ENCODE data around the gene CDK2AP2.

The CDK2AP2 gene

GRCh38 chr11:67525275-67525976 is 17.5 kb upstream of the CDK2AP2 start:
- H3K27me3 ChIP-seq (ENCODE audit: control insufficient read depth in 5 of 5, insufficient read depth in 4 of 5, low read length in 5 of 5), result peaks cover 7 to 17% (median 12%) of the 10 kb centered on the region in 5 donors
- H3K9ac ChIP-seq (ENCODE audit: low read length in 5 of 5), result no peak overlapping the region
- H3K27ac ChIP-seq (ENCODE audit: low read depth, low read length), result no peak overlapping the region
- no peaks in the 10 kb centered on the region for H3K4me1 ChIP-seq (ENCODE audit: control insufficient read depth in 5 of 5, insufficient read depth in 5 of 5, low read length in 5 of 5)
- H3K4me3 ChIP-seq (ENCODE audit: low read depth in 1 of 5, low read length in 5 of 5), result no peak overlapping the region
- H3K36me3 ChIP-seq (ENCODE audit: control insufficient read depth in 5 of 5, insufficient read depth in 5 of 5, low read length in 5 of 5), result no peaks in the 10 kb centered on the region
- H3K9me3 ChIP-seq (ENCODE audit: control insufficient read depth in 5 of 5, low read length in 5 of 5), result no peaks in the 10 kb centered on the region

DNA sequence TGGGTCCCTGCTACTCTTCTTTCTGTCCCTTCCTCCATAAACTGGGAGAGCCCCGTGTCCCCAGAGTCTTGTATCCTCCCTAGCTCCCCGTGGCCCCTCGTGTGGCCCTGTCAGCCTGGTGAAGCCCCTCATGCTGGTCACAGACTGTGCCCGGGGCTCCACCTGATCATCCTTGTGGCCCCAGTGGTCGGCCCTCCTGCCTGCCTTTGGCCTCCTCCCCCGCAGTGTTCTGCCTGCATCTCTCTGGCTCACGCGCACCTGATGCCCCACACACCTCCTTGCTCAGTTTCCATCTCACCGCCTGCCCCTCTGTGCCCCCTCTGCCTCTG is 16.5 kb upstream of the CDK2AP2 start:
- Histone ChIP-seq H3K9me3 (ENCODE audit: control insufficient read depth in 5 of 5, low read length in 5 of 5) (no peaks in the 10 kb centered on the region), H3K9ac (ENCODE audit: low read length in 5 of 5) (no peak overlapping the region), H3K27ac (ENCODE audit: low read depth, low read length) (no peak overlapping the region), H3K4me3 (ENCODE audit: low read depth in 1 of 5, low read length in 5 of 5) (no peak overlapping the region), H3K27me3 (ENCODE audit: control insufficient read depth in 5 of 5, insufficient read depth in 4 of 5, low read length in 5 of 5) (peaks cover 5 to 17% (median 12%) of the 10 kb centered on the region in 5 donors), H3K4me1 (ENCODE audit: control insufficient read depth in 5 of 5, insufficient read depth in 5 of 5, low read length in 5 of 5) (no peaks in the 10 kb centered on the region), H3K36me3 (ENCODE audit: control insufficient read depth in 5 of 5, insufficient read depth in 5 of 5, low read length in 5 of 5) (no peaks in the 10 kb centered on the region)

DNA sequence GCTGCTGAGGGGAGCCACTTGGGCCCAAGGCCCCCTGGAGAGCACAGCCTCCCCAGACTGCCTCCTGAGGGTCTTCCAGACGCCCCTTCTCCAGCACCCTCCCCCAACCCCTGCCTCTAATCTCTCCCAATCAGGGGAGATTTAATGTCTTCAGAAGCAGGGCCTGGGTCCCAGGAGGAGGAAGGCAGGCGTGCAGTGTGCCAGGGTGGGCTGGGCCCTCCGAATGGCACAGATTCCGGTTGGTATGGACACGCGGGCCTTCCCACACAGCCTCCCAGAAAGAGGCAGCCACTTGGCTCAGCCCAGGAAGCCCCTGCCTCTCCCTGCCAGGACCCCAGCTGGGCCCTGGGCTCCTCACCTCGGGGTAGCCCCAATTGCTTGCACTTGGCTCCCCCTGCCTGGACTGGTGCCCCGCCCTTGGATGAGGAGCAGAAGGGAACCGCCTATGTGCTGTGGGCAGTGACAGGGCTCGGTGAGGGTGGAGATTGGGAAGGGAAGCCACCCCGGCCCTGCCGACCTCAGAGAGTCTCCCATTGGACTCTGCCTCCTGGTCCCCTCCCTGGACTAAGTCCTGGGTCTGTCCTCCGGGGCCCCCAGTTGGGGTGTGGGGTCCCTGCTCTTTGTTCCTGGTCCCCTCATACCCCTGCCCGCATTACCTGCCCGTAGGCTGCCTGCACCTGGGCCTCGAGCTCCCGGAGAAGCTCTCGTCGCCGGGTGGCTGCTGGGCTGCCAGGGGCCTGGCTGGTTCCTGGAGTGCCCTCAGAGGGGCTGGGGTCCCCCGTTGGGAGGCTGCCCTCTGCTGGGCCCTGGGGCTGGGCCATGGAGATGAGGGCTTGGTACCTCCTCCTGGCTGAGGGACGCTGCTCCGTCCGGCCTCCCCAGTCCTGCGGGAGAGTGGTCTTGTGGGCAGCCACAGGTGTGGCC is 15.9 kb upstream of the CDK2AP2 start:
- Histone ChIP-seq H3K27ac (ENCODE audit: low read depth, low read length) (no peak overlapping the region), H3K36me3 (ENCODE audit: control insufficient read depth in 5 of 5, insufficient read depth in 5 of 5, low read length in 5 of 5) (no peaks in the 10 kb centered on the region), H3K9ac (ENCODE audit: low read length in 5 of 5) (no peak overlapping the region), H3K4me3 (ENCODE audit: low read depth in 1 of 5, low read length in 5 of 5) (no peak overlapping the region), H3K27me3 (ENCODE audit: control insufficient read depth in 5 of 5, insufficient read depth in 4 of 5, low read length in 5 of 5) (peaks cover 5 to 19% (median 10%) of the 10 kb centered on the region in 5 donors), H3K9me3 (ENCODE audit: control insufficient read depth in 5 of 5, low read length in 5 of 5) (no peaks in the 10 kb centered on the region), H3K4me1 (ENCODE audit: control insufficient read depth in 5 of 5, insufficient read depth in 5 of 5, low read length in 5 of 5) (no peaks in the 10 kb centered on the region)

GRCh38 chr11:67522844-67523555 is 15.0 kb upstream of the CDK2AP2 start, which contains the start of gene CABP2:
Gene CABP2, minus strand, starts transcription at chr11:67523446. Its CDS starts 120 bp downstream, at chr11:67523326.
- Histone ChIP-seq H3K36me3 (ENCODE audit: control insufficient read depth in 5 of 5, insufficient read depth in 5 of 5, low read length in 5 of 5) (no peaks in the 10 kb centered on the region), H3K27ac (ENCODE audit: low read depth, low read length) (no peak within 1 kb of the TSS), H3K4me1 (ENCODE audit: control insufficient read depth in 5 of 5, insufficient read depth in 5 of 5, low read length in 5 of 5) (no peaks in the 10 kb centered on the region), H3K9ac (ENCODE audit: low read length in 5 of 5) (no peak within 1 kb of the TSS), H3K9me3 (ENCODE audit: control insufficient read depth in 5 of 5, low read length in 5 of 5) (no peaks in the 10 kb centered on the region), H3K27me3 (ENCODE audit: control insufficient read depth in 5 of 5, insufficient read depth in 4 of 5, low read length in 5 of 5) (peaks cover 5 to 26% (median 10%) of the 10 kb centered on the region in 5 donors), H3K4me3 (ENCODE audit: low read depth in 1 of 5, low read length in 5 of 5) (no peak within 1 kb of the TSS)

GRCh38 chr11:67522338-67522737 is 14.4 kb upstream of the CDK2AP2 start:
- Histone ChIP-seq H3K9ac (ENCODE audit: low read length in 5 of 5) (no peak overlapping the region), H3K27ac (ENCODE audit: low read depth, low read length) (no peak overlapping the region), H3K9me3 (ENCODE audit: control insufficient read depth in 5 of 5, low read length in 5 of 5) (no peaks in the 10 kb centered on the region), H3K36me3 (ENCODE audit: control insufficient read depth in 5 of 5, insufficient read depth in 5 of 5, low read length in 5 of 5) (no peaks in the 10 kb centered on the region), H3K4me1 (ENCODE audit: control insufficient read depth in 5 of 5, insufficient read depth in 5 of 5, low read length in 5 of 5) (no peaks in the 10 kb centered on the region), H3K27me3 (ENCODE audit: control insufficient read depth in 5 of 5, insufficient read depth in 4 of 5, low read length in 5 of 5) (peaks cover 5 to 26% (median 10%) of the 10 kb centered on the region in 5 donors), H3K4me3 (ENCODE audit: low read depth in 1 of 5, low read length in 5 of 5) (no peak overlapping the region)

DNA sequence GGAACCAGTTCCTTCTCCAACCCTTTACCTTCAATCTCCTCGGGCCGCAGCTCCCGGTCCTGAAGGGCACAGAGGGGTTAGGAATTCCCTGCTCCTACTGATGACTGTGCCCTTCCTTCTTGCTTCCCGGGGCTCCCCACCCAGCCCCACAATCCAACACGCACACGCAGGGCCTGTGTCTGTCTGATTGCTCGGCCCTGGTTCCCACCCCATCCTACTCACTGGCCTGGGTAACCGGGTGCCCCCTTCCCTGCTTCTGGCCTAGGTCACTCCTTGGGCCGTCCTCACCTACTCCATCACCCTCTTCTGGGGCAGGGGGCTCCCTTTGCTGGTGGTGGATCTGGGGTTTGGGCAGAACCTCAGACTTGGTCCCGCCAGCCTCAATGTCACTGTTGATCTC is 14.0 kb upstream of the CDK2AP2 start:
- Histone ChIP-seq H3K9ac (ENCODE audit: low read length in 5 of 5) (no peak overlapping the region), H3K9me3 (ENCODE audit: control insufficient read depth in 5 of 5, low read length in 5 of 5) (no peaks in the 10 kb centered on the region), H3K4me3 (ENCODE audit: low read depth in 1 of 5, low read length in 5 of 5) (no peak overlapping the region), H3K4me1 (ENCODE audit: control insufficient read depth in 5 of 5, insufficient read depth in 5 of 5, low read length in 5 of 5) (no peaks in the 10 kb centered on the region), H3K36me3 (ENCODE audit: control insufficient read depth in 5 of 5, insufficient read depth in 5 of 5, low read length in 5 of 5) (no peaks in the 10 kb centered on the region), H3K27me3 (ENCODE audit: control insufficient read depth in 5 of 5, insufficient read depth in 4 of 5, low read length in 5 of 5) (peaks cover 5 to 26% (median 10%) of the 10 kb centered on the region in 5 donors), H3K27ac (ENCODE audit: low read depth, low read length) (no peak overlapping the region)

- no peak overlapping the region for H3K9ac ChIP-seq (ENCODE audit: low read length in 5 of 5)
- no peak overlapping the region for H3K4me3 ChIP-seq (ENCODE audit: low read depth in 1 of 5, low read length in 5 of 5)
- H3K27ac ChIP-seq (ENCODE audit: low read depth, low read length), result no peak overlapping the region
- H3K36me3 ChIP-seq (ENCODE audit: control insufficient read depth in 5 of 5, insufficient read depth in 5 of 5, low read length in 5 of 5), result no peaks in the 10 kb centered on the region
- peaks cover 5 to 26% (median 10%) of the 10 kb centered on the region in 5 donors for H3K27me3 ChIP-seq (ENCODE audit: control insufficient read depth in 5 of 5, insufficient read depth in 4 of 5, low read length in 5 of 5)
- no peaks in the 10 kb centered on the region for H3K4me1 ChIP-seq (ENCODE audit: control insufficient read depth in 5 of 5, insufficient read depth in 5 of 5, low read length in 5 of 5)
- H3K9me3 ChIP-seq (ENCODE audit: control insufficient read depth in 5 of 5, low read length in 5 of 5), result no peaks in the 10 kb centered on the region
Measured at GRCh38 chr11:67520856-67521824, 13.2 kb upstream of the CDK2AP2 start.

GRCh38 chr11:67519726-67520125 is 11.8 kb upstream of the CDK2AP2 start:
- Histone ChIP-seq H3K9ac (ENCODE audit: low read length in 5 of 5) (no peak overlapping the region), H3K27me3 (ENCODE audit: control insufficient read depth in 5 of 5, insufficient read depth in 4 of 5, low read length in 5 of 5) (peaks cover 4 to 20% (median 9%) of the 10 kb centered on the region in 5 donors), H3K27ac (ENCODE audit: low read depth, low read length) (no peak overlapping the region), H3K4me3 (ENCODE audit: low read depth in 1 of 5, low read length in 5 of 5) (no peak overlapping the region), H3K36me3 (ENCODE audit: control insufficient read depth in 5 of 5, insufficient read depth in 5 of 5, low read length in 5 of 5) (no peaks in the 10 kb centered on the region), H3K9me3 (ENCODE audit: control insufficient read depth in 5 of 5, low read length in 5 of 5) (no peaks in the 10 kb centered on the region), H3K4me1 (ENCODE audit: control insufficient read depth in 5 of 5, insufficient read depth in 5 of 5, low read length in 5 of 5) (no peaks in the 10 kb centered on the region)

- Histone ChIP-seq H3K4me1 (ENCODE audit: control insufficient read depth in 5 of 5, insufficient read depth in 5 of 5, low read length in 5 of 5) (no peaks in the 10 kb centered on the region), H3K9me3 (ENCODE audit: control insufficient read depth in 5 of 5, low read length in 5 of 5) (no peaks in the 10 kb centered on the region), H3K4me3 (ENCODE audit: low read depth in 1 of 5, low read length in 5 of 5) (no peak overlapping the region), H3K36me3 (ENCODE audit: control insufficient read depth in 5 of 5, insufficient read depth in 5 of 5, low read length in 5 of 5) (no peaks in the 10 kb centered on the region), H3K9ac (ENCODE audit: low read length in 5 of 5) (no peak overlapping the region), H3K27ac (ENCODE audit: low read depth, low read length) (no peak overlapping the region), H3K27me3 (ENCODE audit: control insufficient read depth in 5 of 5, insufficient read depth in 4 of 5, low read length in 5 of 5) (peaks cover 0 to 9% (median 0%) of the 10 kb centered on the region in 5 donors)
Measured at GRCh38 chr11:67517784-67518552, 10.0 kb upstream of the CDK2AP2 start.
